GM12891 (cell line): ENCODE data around the gene BNC2.

Source experiments
- POLR2A ChIP-seq: IDR thresholded peaks from 2 replicates; pipeline ENCODE4 v1.6.1; 2011; ENCODE audit warnings: low read depth, low read length, control low read depth
- POLR2AphosphoS5 ChIP-seq: IDR thresholded peaks from 2 replicates; pipeline ENCODE4 v1.6.1; 2011; ENCODE audit warnings: low read depth, low read length, control low read depth
- TAF1 ChIP-seq: IDR thresholded peaks from 2 replicates; pipeline ENCODE4 v1.6.1; 2011; ENCODE audit warnings: low read depth, low read length, control low read depth

- no peak for TF ChIP-seq TAF1
- no peak for TF ChIP-seq POLR2AphosphoS5
- no peak for TF ChIP-seq POLR2A
Observed at GRCh38 chr9:16712787-16713186, 157.7 kb downstream of the BNC2 start.
